ENCODE measurements around the gene NIBAN1.

DNA sequence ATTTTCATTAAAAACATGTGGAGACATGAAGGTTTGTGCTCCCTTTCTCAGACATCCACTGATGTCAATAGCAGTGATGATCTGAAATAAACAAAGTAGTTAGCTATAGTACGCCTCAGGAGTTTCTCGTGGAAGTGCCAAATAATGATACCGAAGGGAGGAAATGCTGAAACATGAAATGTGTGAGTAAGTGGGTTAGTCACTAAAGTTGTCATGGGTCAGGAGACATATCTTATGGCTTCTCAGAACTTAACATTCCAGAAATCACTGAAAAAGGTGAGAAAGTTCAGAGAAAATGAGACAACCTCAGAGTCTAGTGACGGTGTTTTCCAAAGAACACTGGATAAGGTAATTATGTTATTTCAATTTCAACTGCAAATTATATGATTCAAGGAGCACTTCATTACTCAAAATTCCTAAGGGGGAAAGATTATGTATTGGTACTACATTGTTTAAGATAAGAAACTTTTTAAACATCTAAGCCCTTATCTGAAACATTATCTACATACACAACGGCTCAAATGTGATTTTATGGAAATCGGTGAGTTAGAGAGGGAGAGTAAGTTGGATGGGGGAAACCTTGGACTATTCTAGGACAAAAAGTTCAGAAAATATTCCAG, 20.6 kb downstream of the NIBAN1 start:
- TF ChIP-seq, protein P1, sequence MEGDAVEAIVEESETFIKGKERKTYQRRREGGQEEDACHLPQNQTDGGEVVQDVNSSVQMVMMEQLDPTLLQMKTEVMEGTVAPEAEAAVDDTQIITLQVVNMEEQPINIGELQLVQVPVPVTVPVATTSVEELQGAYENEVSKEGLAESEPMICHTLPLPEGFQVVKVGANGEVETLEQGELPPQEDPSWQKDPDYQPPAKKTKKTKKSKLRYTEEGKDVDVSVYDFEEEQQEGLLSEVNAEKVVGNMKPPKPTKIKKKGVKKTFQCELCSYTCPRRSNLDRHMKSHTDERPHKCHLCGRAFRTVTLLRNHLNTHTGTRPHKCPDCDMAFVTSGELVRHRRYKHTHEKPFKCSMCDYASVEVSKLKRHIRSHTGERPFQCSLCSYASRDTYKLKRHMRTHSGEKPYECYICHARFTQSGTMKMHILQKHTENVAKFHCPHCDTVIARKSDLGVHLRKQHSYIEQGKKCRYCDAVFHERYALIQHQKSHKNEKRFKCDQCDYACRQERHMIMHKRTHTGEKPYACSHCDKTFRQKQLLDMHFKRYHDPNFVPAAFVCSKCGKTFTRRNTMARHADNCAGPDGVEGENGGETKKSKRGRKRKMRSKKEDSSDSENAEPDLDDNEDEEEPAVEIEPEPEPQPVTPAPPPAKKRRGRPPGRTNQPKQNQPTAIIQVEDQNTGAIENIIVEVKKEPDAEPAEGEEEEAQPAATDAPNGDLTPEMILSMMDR (IDR thresholded peaks at IDR 0.05; ENCODE audit: poor library complexity, severe bottlenecking), result no peak
- TF ChIP-seq POLR2AphosphoS5 (IDR thresholded peaks at IDR 0.05), result no peak
- no peak for TF ChIP-seq TAF1 (IDR thresholded peaks at IDR 0.05; ENCODE audit: low read depth)
- TF ChIP-seq, protein P2, sequence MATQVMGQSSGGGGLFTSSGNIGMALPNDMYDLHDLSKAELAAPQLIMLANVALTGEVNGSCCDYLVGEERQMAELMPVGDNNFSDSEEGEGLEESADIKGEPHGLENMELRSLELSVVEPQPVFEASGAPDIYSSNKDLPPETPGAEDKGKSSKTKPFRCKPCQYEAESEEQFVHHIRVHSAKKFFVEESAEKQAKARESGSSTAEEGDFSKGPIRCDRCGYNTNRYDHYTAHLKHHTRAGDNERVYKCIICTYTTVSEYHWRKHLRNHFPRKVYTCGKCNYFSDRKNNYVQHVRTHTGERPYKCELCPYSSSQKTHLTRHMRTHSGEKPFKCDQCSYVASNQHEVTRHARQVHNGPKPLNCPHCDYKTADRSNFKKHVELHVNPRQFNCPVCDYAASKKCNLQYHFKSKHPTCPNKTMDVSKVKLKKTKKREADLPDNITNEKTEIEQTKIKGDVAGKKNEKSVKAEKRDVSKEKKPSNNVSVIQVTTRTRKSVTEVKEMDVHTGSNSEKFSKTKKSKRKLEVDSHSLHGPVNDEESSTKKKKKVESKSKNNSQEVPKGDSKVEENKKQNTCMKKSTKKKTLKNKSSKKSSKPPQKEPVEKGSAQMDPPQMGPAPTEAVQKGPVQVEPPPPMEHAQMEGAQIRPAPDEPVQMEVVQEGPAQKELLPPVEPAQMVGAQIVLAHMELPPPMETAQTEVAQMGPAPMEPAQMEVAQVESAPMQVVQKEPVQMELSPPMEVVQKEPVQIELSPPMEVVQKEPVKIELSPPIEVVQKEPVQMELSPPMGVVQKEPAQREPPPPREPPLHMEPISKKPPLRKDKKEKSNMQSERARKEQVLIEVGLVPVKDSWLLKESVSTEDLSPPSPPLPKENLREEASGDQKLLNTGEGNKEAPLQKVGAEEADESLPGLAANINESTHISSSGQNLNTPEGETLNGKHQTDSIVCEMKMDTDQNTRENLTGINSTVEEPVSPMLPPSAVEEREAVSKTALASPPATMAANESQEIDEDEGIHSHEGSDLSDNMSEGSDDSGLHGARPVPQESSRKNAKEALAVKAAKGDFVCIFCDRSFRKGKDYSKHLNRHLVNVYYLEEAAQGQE (IDR thresholded peaks at IDR 0.05; ENCODE audit: borderline replicate concordance), result no peak

Data from neural cell (in vitro differentiated cells).